Hindlimb muscle (tissue), 1 donor: ENCODE data around the gene SHISA6. TPM values are rescaled to one million over a fixed set of nuclear protein-coding genes. Genes with fewer than 3 reads are reported as not detected.
A peak's percentile ranks its signal among the peaks of the same experiment; 100 is the strongest.

Experiments used
- DNase-seq: peaks from one replicate; pipeline ENCODE4 v3.0.0-alpha.2; 2013
- polyA plus RNA-seq: library from polyadenylated mRNA; unstranded; fragments of 120-200 nt; gene quantifications from one replicate; pipeline ENCODE4 v1.2.1, GENCODE V29; 2013; ENCODE audit not compliant: insufficient read length

Gene SHISA6
- polyA plus RNA-seq, 1 donor: 6.8 TPM

DNA sequence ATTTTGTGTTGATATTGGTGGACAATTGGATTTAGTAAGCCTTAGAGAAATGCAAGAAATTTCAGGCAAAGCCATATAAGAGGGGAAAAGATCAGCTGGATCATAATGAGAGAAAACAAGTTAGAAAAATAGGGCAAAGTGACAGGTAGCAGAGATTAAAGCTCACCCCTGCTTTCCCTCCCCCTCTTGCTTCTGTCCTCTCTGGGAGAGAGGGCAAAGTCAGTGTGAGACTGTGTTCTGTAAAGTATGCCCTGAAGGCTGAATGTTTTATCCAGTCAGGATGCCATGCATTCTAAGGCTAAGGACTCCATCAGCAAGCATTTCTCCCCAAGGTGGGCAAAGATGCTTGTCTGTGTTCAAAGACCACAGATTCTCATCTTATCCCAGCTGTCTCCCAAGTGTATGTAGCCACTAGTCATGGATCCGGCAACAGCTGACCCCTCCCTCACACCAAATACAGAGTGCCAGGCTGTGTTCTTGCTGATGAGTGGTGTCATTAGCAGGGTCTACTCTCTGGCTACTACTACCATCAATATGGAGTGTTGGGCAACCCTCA, 221.1 kb downstream of the SHISA6 start:
- DNase-seq: no peak

DNA sequence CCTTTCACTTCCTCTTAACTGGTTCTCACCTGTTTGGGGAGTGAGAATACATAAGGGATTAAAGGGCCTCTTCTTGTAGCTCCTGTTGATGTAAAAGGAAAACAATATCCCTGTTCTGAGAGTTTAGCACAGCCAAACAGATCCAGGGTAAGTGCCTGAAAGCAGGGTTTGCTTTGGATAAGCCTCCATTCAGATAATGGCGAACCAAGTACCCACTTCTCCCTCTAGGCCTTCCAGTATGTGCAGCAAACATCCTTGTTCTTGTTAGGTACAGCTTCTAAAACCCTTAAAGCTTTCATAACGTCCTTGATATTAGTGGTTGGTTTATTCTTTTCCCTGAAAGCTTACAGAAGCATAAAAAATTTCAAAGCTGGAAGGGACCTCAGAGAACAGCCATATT, 226.6 kb downstream of the SHISA6 start:
- no peak for DNase-seq

DNA sequence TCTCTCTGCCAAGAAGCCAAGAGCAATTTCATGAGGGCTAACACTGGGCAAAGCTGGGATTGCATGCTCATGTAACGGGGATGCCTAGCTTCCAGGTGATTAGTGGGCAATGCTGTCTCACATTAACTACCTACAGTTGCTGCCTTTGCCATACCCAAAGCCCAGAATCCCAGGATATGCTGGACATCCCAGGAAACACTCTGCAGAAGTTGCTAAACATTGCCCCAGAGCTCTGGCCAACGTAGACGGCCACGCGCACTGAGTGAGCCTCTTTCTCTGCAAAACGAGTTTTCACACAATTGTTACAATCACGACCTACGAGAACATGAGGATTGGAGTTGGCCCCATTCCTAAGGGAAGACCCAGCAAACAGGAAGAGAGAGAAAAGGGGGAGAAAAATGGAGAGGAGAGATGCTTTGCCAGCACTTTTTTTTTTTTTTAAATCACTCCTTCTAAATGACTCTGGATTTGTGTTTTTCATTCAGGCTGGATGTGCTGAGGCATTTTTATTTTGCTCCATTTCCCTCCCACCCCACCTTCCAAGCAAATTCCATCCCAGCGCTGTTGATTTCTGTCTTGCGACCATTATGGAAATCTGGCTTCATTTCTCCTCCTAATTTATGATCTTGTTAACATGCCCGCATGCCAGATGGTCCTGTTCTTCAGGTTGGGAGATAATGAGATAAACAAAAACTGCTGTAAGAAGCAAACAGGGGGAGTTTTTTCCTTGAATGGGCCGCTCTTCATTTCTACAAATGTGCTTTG, 244.5 kb downstream of the SHISA6 start:
- peak; percentile 42 for DNase-seq

DNA sequence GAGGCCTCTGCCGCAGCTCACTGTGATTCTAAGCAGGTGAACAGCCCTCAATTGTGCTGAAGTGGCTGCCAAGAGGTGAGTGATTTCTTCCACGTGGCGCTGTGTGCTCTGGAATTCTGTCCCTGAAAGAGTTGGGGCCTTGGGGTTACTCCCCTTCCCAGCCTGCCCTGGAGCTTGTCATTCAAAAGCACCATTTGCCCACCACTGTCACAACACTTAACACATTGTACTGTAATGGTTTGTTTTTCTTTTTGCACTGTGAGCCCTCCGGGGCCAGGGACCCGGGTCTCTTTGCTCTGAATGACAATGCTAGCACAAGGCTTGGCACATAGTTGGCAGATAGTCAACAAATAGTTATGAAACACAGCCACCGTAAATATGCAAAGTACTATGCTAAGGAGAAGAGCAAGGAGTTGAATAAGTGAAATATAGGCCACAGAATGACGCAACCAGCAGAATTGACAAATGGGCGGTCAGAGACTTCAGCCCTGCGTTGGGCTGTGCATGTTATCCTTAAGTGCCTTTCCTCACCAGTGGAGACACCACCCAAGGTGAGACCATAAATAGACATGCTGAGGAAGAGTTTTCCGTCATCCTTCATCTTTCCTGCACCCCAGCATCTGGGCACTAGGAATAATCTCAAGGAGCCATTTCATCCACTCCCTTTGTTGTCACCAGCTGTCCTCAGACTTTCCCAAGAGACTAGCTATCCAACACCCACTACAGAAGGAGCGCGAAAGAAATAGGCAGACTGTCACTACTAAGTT, 245.3 kb downstream of the SHISA6 start:
- no peak for DNase-seq

DNA sequence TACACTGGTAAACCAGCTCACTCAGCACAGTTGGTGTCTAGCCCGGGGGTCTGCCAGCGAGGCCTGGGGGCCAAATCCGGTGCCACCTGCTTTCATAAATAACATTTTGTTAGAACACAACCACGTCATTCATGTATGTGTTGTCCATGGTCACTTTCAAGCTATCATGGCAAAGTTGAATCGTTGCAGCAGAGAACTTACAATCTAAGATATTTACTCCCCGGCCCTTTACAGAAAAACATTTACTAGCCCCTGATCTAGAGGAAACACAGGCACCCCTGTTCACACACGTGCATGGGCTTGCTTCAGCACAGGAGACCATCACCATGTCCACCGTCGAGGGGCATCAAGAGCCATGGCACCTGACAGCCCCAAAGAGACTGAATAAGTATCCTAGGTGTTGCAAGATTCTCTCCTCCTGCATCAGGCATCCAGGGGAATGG, 245.9 kb downstream of the SHISA6 start:
- DNase-seq: no peak

DNA sequence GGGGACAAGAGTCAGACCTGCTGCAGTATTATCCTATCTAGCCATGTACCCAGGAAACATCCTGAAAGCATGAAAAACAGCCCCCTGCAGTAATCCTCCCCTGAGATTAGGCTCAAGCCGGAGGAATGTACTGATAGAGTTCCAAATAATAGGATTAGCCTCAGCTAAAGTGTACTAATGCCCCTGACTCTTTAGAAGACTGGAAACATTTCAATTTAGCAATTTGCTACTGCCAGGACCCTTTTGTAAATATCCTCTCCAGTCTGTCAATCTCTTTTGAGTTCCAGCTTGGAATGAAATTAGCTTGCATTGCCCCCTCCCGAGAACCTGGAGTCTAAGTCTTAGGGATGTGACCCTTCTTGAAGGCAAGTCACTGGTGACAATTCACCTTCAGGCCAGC, 246.5 kb downstream of the SHISA6 start:
- no peak for DNase-seq

DNA sequence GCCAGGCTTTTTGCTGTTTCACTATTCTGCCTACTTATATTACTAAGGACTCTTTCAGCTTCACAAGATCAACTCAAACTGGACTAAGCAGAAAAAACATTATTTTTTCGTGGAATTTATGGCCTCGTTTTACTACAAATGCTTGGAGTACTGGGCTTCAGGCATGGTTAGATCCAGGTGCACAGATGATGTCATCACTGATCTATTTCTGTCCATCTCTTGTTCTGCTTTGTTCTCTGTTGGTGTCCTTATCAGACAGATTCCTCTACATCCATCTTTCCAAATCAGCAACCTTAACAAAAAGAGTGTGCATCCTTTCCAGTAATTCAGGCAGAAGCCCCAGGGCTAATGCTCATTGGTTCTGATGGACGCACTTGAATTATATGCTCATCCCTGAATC, 247.4 kb downstream of the SHISA6 start:
- DNase-seq: no peak

DNA sequence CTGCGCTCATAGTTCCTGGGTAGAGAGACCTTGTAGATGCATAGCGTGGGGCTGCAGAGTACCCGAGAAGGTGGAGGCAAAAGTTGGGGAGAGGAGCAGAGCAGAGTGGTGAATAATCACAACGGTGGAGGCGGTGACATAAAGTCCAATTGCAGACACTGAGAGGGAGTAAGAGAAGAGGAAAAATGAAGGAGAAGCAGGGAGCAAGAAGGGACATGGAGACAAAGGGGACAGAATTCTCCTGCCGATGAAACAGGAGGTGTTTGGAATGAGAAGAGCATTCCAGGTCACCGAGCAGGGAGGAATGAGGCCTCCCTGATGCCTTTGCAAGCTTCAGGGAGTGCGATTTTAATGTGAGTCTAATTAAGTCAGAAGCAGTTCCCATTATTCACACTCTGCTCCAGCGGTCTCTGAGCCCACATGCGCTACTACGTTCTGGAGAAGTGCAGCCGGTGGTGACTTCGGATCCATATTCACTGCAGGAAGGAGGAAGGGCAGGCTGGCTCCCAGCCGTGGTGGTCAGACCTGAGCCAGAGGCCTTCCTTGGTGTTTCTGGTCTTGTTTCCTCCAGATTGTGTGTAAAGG, 249.2 kb downstream of the SHISA6 start:
- no peak for DNase-seq

DNA sequence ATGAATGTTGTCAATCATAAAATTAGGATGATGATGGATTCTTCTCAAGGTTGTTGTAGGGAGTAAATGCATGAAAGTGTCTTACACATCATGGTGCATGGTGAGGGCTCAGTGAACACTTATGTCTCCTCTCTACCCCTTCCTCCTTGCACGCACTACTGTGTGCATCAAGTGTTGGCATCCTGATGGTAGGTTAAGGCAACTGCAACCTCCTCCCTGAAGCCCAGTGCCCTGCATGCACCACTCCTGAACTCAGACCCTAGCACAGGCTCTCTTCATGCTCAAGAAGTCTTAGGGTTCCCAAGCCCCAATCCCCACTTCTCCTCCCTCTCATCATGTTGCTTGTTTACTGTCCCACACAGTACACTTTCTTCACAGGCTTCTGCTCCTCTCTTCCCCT, 251.5 kb downstream of the SHISA6 start:
- DNase-seq: no peak

DNA sequence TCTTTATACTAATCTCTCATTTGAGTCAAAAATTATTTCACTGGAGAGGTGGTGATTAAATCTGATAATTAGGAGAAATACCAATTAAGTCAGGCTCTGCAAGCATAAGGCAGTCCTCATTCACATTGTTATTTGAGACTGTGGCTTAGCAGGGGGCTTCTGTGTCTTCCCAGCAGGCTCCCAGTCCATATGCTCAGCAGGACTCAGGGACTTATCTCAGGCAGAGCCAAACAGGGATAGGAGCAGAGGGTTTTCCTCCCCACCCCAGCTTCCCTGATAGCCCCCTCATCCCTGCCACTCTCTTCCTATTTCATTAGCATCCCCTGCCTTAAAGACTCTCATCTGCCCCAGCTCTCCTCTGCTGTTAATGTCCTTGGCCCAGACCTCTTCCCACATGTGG, 252.9 kb downstream of the SHISA6 start:
- no peak for DNase-seq

DNA sequence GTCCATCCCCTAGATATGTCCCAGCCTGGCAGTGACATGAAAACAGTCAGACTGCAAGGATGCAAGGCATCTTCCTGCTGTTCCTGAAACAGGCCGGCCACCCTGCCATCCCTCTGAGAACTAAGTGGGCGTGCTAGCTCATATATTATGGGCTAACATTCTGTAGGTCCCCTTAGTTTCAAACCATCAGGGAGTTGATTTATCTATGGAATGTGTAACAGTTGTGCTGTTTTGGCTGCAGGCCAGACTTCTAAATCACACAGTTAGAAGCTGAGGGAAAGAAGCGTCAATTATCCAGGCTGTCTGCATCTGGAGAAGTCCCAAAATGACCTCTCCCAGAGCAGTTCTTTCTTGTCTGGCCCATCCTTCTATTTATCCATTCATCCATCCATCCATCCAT, 254.6 kb downstream of the SHISA6 start:
- DNase-seq: no peak

DNA sequence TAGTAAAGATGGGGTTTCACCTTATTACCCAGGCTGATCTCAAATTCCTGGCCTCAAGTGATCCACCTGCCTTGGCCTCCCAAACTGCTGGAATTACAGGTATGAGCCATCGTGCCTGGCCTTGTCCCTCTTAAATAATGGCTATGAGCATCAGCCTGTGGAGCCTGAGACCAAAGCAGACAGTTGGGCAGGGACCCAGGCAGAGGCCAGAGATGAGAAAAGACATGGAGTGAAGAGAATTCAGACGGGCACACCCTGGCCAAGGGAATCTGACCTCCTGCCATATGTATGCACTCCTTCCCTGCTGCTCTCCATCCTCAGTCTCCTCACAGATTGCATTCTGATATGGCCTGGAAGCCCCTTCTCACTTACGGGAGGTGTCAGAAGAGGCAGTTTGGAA, 258.9 kb downstream of the SHISA6 start:
- no peak for DNase-seq

DNA sequence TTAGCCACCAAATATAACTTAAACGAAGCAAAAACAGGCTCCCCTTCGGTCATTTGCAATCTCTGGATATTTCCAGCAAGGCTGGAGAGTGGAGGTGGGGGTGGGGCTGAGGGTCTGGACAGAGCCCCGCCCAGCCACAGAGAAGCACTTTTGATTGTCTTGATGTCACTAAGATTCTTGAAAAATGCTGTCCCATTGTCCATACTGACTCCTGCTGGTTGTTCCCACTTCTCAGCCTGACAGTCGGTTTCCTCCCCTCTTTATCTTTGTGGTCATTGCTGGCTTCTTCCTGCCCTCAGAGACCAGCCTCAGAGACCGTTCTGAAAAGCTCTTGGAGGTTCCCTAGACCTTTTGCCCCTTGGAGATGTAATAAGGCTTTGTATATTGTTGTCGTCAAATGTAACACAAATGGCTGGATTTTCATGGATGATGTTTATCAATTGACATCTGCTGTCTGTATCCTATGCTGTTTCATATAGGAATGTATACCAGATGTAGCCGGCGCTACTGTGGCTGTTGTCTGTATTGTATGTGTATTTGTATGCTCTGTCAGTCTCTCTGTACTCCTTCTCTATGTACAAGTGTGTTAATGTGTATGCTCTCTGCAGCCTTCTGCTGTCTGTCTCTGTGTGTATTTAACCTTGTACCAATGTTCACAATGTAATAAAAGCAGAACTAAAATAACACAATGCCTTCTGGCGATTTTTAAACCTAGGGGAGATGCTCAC, 262.5 kb downstream of the SHISA6 start:
- no peak for DNase-seq

DNA sequence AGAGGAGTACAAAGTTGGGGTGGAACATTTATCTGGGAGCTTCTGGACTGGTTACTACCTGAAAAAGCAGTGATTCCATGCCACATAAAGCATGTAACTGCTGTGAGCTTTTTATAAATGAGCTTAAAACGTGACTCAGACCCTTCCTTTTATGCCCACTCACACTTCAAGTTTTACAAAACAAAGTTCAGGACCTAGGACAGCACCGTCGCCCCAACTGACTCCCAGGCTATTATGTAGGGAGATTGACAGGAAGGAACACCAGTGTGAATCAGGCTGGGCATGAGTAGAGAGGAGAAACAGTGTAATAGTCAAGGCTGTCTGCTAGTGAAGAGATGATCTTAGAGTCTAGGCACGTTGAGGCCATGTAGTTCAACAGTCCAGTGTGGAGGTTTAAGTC, 265.6 kb downstream of the SHISA6 start:
- peak; percentile 47 for DNase-seq

DNA sequence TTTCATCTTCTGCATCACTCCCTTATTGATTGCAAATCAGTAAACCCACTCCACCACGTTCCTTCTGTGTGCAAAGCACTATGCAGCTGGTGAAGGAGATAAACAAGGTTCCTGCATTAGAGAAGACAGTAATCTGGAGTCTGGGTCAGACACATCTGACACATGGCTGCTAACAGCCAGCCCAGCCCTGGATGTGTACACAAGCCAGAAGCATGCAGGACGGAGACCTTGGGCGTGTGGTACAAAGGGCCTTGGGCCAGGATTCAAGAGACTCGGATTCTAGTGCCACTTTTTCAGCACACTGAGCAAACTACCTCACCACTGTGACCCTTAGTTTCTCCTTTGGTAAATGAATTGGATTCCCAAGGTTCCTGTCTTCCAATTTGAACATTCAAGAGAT, 270.7 kb downstream of the SHISA6 start:
- DNase-seq: no peak

DNA sequence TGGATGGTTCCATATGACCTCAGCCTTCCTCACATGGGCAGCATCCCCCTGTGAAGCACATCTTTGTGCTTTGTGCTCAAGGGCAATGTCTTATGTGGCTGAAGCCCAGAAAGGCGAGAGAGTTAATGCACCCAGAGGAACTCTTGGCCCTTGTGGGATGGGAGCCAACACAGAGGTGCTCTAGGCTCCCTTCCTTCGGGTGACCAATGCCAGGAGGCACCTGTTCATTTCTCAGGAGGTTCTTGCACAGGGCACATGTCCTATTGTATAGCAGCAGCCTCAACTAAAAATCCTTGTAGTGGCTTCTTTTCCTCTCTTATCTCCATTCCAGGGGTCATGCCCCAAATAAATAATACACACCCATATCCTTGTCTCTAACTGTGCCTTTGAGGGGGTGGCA, 273.6 kb downstream of the SHISA6 start:
- DNase-seq: no peak

DNA sequence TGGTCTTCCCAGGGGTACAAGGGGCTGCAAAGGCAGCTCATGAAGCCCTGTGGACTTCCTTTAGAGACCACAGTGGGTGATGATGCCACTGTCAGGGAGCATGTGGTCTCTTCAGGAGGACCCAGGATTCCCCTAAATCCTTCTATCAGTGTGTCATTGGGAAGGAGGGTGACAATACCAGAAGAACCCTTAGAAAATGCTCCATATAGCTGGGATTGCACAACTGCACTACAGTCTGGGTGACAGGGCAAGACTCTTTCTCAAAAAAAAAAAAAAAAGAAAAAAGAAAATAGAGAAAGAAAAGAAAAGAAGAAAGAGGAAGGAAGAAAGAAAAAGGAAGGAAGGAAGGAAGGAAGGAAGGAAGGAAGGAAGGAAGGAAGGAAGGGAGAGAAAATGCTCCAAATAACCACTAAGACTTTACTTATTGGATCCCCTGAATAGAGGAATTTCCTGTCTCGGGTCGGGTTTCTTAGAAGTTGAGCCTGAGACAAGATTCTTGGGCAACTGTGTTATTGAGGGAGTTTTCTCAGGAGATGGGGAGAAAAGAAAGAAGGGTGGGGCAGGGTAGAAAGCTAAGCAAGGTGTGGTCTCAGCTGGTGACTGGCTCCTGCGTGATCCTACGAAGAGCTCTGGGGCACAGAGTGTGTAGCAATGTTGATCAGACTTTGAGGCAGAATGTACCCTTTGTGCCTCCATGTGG, 274.1 kb downstream of the SHISA6 start:
- DNase-seq: no peak

DNA sequence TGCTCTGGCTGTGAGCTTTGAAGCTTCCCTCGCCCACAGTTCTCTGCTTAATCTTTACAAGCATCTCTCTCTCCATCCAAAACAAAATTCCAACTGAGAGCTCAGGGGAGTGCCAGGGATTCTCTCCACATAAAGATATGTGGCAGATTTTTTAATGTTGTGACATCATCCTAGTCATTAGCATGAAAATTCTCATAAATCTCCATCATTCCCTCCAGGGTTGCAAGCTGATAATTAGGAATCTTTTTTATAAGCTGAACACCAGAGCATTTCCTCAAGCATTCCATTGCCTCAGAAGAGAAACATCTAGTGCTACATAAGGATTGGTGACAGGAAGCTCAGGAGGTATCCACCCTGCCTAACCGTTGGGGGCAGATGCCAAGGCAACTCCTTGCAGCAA, 274.9 kb downstream of the SHISA6 start:
- DNase-seq: no peak

DNA sequence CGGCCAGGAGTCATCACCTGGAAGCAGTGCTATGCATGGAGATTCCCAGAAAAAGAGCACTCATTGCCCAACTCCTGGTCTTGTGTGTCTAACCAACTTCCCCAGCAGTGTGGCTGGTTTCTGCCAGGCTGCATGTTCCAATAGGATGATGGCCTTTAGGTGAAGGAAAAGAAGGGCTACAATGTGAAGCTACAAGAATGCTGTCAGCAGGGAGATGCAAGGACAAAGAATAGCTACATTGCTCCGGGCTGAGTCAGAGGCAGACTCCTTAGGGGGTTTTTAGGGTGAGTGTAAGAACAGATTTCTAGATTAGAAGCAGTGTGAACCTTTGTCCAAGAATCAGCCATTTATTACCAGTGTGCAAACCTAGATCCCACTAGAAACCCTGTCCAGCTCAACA, 294.2 kb downstream of the SHISA6 start:
- no peak for DNase-seq

DNA sequence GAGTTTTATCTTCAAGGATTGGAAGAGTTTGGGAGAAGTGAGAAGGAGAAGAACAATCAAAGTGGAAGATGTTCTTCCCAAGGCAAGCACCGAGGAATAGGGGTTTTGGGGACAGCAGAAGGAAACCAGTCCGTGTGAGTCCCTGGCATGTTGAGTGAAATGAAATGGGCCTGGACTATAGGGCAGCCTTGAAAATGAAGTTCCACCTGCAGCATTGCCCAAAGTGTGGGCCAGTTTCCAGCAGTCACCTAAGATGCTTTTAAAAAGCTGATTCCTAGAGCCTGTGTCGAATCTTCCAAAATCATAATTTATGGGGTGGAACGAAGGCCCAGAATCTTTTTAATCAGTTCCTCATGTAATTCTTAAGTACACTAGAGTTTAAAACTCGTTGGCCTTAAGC, 297.4 kb downstream of the SHISA6 start:
- DNase-seq: no peak

DNA sequence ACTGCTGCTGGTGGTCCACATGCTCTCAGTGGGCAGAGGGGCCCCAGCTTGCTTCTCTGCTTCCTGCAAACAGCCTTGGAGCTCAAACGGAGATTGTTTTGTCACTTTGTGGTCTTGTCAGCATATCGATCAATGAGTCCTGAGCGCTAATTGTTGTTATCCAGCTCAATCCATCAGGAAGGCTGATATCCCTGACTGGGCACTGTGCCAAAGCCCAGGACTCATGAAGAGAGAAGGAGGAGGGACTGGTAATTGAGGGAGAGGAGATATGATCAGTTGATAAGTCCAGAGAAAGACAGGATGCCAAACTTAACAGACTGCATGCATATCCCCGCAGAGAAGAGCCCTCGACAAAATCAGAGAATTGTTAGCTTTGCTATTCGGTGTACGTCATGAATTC, 298.6 kb downstream of the SHISA6 start:
- no peak for DNase-seq

DNA sequence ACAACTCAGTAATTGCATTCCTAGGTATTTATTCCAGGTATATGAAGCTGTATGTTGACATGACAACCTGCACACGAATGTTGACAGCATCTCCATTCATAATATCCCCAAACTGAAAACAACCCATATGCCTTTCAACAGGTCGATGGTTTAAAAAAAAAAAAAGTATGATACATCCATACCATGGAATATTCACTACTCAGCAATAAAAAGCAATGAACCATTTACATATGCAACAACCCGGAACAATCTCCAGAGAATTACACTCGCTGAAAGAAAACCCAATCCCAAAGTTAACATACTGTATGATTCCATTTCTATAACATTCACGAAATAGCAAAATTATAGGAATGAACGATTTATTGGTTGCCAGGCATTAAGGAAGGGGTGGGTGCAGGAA, 304.0 kb downstream of the SHISA6 start:
- DNase-seq: no peak
